HG02798 (cell line): ENCODE data around the gene PRKCE.

Experiments used
- ATAC-seq: cut with Tn5 transposase; IDR thresholded peaks from one replicate; pipeline ENCODE4 v1.9.1; 2021; ENCODE audit warnings: mild to moderate bottlenecking; ENCODE audit not compliant: unreplicated experiment, poor library complexity

The PRKCE gene

DNA sequence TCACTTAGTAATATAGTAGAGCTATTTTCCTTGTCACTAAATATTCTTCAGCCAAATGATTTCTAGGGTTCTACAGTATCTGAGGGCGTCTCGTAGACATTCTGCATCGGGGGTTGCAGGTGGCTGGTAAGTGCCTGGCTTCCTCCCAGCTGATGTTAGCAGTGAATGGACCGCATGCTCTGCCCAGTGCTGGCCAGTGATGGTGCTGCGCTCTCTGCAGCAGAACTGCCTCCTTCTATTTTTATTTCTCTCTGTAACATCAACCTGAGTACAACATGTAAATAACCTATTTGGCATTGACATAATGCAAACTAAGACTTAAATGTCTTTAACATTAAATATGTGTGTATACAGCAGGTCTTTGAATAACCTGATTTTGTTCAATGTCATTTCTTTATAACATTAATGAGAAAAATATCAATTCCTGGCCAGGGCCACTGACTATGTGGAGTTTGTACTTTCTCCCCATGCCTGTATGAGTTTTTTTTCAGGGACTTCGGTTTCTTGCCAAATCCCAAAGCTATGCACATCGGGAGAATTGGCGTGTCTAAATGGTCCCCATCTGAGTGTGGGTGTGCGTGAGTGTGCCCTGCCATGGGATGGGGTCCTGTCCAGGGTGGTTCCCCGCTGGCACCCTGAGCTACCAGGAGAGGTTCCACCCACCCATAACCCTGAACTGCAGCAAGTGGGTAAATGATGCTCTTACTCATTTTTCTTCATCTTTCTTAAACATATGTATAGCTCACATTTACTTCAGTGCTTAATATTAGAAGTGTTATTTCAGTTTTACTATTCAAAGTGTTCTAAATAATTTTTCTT lies 367.5 kb downstream of the PRKCE start:
- ATAC-seq: no peak

DNA sequence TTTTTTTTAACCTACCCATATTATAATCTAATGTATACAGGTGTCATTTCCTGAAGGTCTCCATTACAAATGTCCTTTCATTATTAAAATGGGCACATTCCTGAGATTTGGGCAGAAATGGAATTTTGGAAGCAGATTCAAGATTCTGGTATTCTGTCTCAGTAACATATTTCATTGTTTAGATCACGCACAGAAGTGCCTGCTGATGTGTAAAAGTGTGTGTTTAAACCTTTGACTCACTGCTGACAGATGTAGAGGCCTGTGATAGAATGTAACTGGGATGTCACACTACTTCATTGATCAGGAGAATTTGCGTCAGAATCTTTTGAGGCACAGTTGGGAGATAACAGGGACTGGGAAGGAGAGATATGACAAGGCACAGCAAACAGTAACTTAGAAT lies 368.9 kb downstream of the PRKCE start:
- ATAC-seq: no peak

DNA sequence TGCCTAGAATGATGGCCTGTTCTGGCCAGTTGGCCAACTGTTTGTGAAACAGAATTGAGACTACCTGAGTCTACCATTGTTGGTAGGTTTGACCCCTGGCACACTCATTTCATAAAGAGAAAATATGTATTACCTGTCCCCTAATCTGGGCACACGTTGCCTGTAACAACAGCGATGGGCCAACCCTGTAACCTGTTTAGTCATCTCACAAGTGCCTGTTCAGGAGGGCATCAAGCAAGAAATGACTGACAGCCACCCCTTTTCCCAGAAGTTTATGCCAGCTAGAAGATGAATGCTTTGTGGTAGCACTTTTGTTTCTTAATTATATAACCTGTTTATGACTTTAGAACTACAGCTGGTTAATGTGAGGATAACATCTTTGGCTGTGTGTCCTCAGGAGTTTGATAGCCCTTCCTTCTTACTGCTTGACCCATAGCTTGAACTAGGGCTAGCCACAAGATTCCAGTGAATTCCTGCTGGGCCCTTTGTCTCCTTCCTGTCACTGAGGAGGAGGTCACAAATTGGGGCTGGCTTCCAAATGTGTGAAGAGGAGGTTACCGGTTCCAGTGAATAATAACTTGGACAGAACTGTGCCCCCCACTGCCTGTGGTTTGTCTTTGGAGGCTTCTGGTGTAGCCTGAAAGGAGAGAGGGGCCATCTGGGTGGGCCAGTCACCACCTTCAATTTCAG lies 371.8 kb downstream of the PRKCE start:
- no peak for ATAC-seq

DNA sequence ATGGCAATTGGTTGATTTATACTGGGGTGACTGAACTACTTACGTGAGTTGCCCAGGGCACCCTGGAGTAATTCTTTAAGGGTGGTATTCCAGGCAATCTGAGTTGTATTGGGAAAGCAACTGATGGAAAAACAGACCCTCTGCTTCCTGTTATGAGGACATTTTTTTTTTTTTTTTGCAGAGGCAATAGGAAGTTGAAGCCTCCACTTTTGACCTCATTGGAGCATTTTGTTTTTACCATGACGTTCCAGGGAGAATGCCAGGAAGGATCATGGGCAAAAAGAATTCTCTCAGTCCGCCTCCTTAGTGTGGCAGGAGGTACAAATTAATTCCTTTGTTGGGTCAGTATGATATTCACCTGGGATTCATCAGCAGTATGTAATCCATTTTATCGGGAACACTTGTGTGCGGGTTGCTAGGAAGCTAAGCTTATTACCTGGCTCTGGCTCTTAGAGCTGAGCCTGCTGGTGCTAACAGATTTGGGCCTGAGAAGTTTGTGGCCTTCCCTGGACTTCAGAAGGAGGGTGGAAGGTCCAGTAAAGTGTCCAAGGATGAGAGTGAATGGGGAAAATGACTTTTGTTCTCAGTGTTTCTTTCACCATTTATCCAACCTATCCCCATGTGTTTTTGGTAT lies 372.8 kb downstream of the PRKCE start:
- ATAC-seq: no peak

DNA sequence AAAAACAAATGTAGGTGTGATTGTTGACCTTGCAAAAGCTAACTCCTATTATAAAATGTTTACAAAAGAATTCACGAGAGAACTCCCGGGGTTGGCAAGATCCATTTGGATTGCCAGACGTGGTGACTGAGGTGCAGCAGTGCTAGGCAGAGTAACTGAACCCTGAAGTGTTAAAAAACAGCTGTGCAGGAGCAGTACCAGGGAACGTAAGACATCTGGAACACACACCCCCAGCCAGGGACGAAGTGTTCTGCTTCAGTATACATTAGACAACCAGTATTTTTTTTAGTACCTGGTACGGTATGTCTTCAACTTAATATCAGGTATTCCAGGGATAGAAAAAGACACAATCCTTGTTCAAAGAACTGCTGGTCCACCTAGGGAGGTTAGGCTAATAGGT lies 373.6 kb downstream of the PRKCE start:
- ATAC-seq: no peak

DNA sequence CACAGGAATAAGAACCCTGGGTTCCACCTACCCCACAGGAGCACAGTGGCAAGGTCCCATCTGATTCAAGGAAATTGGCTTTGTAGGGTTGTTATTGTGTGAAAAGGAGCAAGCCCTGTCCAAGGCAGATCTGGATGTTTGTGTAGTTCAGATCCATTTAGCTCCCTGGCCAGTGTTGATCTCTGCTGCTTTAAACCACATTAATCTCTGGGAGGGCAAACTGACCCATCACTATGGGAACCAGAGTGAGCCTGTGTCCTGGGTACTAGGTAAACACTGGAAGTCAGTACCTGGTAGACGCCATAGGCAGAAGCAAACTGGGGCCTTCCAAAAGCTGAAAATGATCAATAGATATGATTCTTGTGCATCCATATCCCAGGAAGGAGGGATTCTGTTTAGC lies 374.2 kb downstream of the PRKCE start:
- ATAC-seq: no peak

DNA sequence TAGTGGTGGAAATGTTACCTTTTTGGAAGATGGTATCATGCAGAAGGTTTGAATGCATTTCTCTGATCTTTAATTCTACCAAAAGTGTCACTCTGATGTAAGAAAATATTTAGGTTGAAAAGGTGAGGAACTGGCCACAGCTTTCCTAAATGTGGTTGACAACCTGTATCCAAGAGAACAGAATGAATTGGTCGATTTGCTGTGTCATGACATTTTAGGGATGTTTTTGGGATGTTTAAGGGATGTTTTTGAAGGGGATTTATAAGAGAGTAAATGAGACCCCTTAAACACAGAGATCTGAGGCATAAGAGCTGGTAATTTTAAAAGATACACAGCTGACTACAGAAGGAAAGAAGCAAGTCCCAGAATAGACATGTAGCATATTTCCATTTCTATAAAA lies 375.0 kb downstream of the PRKCE start:
- no peak for ATAC-seq

DNA sequence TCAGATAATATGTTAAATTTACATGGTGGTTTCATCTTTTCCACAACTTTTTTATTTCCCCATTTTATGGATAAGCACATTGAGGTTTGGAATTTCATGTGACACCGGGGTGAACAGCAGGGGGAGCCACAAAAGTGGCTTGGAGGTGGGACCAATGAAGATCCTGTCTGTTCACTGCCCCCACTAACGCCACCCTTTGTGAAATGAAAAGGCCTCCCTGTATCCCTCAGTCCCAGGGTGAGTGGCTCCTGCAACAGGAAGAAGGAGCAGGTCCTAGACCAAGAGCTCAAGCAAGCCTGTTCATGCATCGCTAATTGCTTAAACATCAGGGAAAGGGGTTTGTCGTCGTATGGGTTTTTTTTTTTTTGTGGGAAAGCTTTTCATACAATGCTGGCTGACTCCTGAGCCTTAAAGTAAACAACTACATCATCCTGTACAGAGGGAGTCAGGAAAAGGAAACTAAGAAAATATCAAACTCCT lies 377.9 kb downstream of the PRKCE start:
- ATAC-seq: no peak

DNA sequence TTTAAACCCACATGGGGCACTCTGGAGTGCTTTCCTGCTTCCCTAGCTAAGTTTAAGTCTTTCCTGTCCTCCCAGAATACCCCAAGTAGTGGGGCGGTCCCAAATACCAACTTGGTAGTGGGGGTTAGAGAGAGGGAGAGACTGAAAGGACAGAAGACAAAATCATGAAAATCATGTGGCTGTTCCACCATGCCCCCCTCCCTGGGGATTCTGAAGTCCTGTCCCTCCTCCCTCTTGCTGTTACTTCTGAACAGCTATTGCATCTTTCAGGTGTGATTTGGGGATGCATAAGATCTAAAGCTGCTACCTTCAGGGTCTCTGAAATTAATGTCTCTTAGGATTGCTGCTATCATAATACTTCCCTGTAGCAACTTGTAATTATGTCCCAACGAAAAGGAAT lies 378.9 kb downstream of the PRKCE start:
- no peak for ATAC-seq

DNA sequence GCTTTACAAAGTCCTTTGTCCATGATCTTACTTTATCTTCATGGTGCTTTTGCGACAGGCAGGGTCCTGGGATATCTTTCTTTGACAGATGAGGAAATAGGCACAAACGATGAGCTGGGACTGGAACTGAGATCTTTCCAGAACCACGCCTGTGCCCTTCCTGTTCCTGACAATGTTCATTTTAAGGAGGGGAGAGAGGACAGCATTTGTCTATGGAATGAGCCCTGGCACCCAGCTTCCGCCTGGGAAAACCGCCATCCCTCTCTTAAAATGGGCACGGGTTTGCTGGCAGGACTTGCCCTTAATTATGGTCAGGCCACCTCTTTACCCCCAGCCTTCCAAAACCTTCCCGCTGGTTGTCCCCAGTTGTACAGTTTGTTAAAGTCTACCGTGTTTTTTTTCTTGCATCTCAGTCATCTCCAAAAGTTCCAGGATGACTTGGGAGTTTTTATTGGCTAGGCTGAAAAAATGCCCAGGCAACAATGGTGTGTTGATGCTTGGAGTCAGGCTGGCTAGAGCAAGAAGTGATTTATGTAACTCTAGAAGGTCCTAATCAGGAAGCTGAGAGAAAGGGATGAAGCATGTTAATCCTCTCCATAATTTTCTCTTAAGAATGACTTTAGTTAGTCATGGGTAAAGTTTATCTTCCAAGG lies 380.8 kb downstream of the PRKCE start:
- ATAC-seq: no peak

DNA sequence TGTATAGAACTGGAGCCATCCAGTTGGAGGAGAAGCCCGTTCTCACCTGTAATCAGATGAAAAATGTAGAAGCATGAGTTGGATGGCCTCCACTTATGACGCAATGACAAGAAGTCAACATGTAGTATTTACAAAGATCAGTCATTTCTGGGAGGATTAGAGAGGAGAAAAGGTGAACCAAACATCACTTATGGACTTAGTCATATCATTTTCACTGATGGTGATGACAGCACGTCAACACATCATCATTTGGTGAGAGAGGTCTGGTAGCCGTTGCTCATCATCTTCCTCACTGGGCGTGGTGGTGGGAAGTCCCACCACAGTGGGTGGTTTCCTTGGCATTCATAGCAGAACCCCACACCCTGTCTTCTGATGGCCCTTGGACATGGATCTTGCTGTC lies 381.5 kb downstream of the PRKCE start:
- ATAC-seq: peak; percentile 48

DNA sequence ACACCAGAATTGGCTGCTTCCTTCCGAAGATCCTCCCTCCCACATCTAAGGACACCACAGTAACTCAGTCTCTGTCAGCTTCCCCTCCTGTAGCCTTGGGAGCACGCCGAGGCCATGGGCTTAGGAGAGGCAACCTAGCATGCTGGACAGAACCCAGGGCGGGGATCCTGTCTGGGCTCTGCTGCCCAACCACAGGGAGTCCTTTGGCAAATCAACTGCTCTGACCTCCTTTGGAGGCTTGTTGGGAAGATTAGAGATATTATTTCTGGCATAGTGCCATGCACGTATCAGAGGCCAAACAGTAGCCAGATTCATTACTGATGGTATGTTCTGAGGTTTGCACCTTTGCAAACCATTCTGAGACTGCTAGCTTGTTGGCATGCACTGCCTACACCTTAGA lies 383.1 kb downstream of the PRKCE start:
- no peak for ATAC-seq

DNA sequence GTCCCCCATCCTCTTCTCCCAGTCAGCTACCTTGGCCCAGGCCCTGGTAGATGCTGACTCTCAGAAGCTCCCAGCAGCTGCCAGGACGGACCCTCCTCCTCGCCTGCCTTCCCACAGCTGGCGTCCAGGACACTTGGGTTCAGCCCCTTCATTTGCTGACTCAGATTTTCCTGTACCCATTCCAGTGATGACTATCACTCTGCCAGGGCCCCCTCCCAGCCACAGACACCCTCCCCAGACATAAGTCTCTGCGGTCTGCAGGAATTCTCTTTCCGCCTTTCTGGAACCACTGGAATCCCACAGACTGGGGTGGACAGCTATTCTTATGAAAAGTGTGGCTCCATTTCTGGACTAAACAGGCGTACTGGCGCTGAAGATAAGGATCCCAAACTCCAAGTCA lies 385.5 kb downstream of the PRKCE start:
- no peak for ATAC-seq

DNA sequence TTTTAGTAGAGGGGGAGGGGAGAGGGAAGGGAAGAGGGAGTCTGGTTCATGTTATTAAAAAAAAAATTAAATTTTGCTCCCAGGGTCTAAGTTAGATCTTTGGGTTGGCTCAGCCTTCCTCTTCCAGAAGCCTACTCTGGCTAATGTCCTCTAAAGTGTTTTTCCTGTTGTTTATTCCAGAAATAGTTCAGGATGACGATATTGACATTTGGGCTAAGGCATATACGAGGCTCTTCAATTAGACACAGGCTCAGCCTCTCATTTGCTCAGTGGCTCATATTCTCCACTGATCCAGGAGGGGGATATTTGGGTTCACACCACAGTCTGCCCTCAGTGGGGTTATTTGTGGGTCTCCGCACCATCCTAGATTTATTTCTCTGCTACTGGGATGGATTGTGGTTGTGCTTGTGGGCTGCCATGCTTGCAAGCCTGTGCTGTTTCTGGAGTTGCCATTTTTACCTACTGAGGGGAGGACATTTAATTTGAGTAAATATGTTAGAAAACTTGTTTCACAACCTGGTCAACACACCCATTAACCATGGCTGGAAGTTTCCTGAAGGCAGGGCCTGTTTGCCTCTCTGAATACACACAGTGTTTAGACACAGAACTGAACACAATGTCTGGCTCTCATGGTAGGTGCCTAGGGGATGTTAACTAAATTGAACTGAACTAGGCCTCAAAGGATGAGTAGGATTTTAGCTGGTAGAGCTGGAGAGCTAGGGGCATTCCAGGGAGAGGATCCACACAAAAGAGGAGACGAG lies 388.2 kb downstream of the PRKCE start:
- ATAC-seq: no peak

DNA sequence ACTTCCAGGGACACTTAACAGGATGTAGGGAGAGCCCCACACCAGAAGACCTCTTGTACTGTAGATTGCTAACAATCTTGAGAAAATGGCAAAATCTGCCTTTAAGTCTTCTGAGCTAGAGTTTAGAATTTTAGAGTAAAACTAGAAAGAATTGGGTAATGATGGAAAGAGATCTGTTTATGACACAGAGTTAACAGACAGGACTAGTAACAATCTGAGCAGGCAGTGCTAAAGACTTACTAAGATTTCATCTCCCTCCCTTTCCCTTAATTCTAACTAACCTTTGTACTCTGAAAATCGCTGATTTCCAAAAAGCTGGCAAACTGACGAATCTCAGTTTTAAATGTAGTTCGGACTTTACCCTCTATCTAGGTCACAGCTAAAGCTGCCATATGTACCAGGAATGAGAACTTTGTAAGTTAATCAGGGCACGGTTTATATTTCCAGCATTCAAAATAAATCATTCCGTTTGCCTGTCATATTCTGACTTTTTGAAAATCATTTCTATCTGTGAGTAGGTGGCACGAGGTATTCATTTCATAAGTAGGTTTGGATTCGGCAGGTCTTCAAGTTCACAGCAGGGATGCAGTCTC lies 389.2 kb downstream of the PRKCE start:
- no peak for ATAC-seq

DNA sequence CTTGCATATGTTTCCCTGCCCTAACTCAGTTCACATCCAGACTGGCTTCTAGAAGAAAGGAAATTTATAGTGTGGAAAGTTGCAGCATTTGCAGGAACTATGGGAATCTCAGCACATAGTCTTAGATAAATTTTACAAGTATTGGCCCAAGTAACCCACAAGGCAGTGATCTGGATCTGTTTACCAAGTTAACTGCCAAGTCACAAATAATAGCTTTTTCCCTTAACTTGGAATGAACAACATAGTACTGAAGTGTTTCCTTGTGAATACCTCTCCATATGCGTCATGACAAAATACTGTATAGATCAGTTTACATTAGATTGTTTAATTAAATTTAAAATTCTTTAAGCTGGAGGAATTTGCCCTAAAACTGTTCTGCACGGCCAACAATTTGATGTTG lies 390.0 kb downstream of the PRKCE start:
- no peak for ATAC-seq

DNA sequence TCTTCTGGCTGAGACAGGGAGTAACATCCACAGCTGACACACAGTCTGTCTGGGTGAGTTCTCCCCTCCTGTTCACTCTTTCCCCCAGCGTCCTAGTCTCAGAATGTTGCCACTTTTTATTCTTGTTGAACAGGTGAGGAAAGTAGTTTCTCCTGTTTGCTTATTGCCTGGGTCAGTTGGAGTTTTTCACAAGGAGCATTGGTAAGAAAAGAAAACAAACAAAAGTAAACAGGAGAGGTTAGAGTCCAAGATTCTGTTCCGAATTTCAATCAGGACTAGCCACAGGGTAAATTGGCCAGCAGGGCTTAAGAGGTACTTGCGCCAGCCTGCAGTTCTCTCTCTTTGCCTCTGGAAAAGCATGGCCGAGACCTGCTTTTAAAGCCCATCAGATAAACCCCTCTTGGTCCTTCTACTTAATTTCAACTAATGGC lies 390.7 kb downstream of the PRKCE start:
- ATAC-seq: no peak

DNA sequence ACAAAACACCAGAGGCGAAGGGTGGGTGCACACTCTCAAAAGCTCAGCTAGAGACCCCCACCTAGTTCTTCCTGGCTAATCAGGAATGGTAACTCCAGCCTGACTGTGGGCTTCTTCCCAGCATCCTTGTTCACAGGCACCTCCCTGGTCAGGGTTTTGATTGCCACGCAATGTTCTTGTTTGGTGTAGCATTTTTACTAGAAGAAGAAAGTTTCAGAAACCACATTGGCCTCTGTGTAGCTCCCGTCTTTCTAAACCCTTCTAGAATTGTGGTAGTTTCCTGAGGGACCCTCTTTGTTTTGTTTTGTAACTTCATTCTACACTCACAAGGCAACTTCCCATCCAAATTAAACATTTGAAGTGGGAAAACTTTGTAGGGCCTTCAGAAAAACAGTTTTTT lies 391.2 kb downstream of the PRKCE start:
- ATAC-seq: no peak

DNA sequence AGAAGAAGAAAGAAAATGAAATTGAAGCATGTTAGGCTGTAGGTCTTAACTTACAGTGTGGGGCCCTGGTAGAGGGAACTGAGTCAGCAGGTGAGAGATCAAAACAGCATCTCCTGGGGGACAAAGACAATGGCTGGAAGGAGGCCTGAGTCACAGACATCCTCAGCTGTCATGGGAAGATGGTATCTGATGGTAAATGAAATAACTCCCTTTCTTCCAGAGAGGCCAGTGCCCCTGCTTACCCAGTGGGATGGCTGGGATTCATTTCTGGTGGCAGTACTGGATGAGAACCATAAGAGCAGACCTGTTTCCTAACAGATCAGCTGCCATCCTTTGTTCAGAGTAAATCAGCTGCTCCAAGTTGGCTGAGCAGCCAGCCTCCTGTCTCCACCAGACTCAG lies 394.4 kb downstream of the PRKCE start:
- ATAC-seq: no peak

DNA sequence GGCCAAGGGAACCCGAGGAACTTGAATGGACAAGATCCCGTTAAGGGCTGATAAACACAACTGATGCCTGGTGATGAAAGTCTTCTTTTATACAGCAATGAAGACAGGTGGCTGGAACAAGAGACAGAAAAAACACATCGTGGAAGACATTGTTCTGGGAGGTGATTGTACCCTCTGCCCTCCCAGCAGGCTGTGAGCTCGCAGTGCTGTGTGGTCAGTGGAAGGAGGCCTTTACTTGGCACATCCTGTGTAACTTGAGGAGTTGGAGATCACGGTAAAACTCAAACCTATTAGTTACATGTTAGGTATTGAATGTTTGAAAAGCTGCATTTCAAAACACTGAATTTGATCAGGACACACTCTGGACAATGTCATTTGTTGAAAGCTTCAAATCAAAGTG lies 395.8 kb downstream of the PRKCE start:
- ATAC-seq: no peak
